Fibroblast of skin of back (primary cell): Measurements from ENCODE around the gene ZNF808. TPM values are rescaled to one million over a fixed set of nuclear protein-coding genes. Genes with fewer than 3 reads are reported as not detected.
"Not testable (repeated sequence)": the region's sequence is repeated elsewhere in the genome, so short reads cannot be mapped to it uniquely, and the experiment has no call there.

Experiments used
- DNase-seq: peaks from one replicate; pipeline ENCODE4 v3.0.0-alpha.2; 2013
- polyA plus RNA-seq, 2 experiments: library from polyadenylated mRNA; unstranded; fragments of 120-200 nt; gene quantifications; one replicate each; pipeline ENCODE4 v1.2.1, GENCODE V29; 2013; ENCODE audit not compliant: insufficient read length in 2 of 2

The ZNF808 gene
- 2.5 TPM for polyA plus RNA-seq (2013, experiment 1 of 2; ENCODE audit: insufficient read length)
- 2.2 TPM for polyA plus RNA-seq (2013, experiment 2 of 2; ENCODE audit: insufficient read length)

GRCh38 chr19:52527134-52527955, at the start of gene ZNF808:
TSS of gene ZNF808 (plus strand) at chr19:52527668. CDS start at chr19:52543285, 15,617 bp downstream.
- DNase-seq = peak; percentile 90

GRCh38 chr19:52484111-52484743, 43.2 kb upstream of the ZNF808 start:
- not testable (repeated sequence) for DNase-seq

- DNase-seq = not testable (repeated sequence)
Observed at GRCh38 chr19:52485064-52485463, 42.4 kb upstream of the ZNF808 start.

DNA sequence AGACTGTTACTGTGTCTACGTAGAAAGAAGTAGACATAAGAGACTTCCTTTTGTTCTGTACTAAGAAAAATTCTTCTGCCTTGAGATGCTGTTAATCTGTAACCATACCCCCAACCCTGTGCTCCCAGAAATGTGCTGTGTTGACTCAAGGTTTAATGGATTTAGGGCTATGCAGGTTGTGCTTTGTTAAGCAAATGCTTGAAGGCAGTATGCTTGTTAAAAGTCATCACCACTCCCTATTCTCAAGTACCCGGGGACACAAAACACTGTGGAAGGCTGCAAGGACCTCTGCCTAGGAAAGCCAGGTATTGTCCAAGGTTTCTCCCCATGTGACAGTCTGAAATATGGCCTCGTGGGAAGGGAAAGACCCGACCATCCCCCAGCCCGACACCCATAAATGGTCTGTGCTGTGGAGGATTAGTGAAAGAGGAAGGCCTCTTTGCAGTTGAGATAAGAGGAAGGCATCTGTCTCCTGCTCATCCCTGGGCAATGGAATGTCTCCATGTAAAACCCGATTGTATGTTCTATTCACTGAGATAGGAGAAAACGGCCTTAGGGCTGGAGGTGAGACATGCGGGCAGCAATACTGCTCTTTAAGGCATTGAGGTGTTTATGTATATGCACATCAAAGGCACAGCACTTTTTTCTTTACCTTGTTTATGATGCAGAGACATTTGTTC, 41.8 kb upstream of the ZNF808 start:
- not testable (repeated sequence) for DNase-seq

- no peak for DNase-seq
Observed at GRCh38 chr19:52492201-52492993, 35.1 kb upstream of the ZNF808 start.

DNA sequence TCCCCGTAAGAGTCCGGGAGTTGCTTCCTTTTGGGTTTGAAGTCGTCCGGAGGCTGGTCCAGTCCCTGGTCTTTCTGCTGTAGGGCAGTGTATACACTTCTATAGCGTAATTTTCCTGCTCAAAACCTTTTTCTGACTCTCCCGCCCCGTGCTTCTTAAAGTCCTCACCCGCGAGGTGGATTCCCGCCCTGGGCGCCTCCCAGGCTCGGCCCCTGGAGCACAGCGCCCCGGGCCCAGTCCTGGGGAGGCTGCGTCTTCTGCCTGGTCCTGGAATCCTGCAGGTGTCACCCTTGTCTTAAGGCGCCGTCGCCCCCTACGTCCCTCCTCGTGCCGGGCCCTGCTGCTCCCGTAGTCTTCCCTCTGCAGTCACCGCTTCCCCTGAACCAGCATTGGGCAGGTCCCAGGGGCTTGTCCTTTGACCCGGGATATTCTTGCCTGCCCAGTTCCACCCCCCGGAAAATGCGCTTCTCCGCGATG, 34.4 kb upstream of the ZNF808 start:
- no peak for DNase-seq

DNA sequence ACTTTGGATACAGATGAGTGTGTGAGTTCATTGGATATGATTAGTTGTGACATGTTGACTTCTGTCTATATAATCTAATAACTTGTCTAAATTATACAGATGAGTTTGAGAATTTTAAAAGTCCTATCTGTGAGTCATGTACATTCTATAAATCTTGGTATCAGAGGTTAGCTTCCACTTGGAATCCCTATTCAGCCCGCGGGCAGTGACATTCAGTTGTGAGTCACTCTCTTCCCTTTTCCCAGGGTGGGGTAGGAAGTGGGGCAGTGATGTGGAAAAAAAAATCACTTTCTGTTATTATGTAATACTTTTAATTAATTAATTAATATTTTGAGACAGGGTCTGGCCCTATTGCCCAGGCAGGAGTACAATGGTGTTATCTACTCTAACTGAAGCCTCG, 33.0 kb upstream of the ZNF808 start:
- no peak for DNase-seq

DNA sequence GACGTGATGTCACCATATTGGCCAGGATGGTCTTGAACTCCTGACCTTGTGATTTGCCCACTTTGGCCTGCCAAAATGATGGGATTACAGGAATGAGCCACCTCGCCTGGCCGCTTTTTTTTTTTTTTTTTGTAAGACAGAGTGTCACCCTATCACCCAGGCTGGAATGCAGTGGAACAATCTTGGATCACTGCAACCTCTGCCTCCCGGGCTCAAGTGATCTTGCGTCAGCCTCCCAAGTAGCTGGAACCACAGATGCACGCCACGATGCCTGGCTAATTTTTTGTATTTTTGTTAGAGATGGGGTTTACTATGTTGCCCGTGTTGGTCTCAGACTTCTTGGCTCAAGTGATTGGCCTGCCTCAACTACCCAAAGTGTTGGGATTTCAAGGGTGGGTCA, 28.9 kb upstream of the ZNF808 start:
- no peak for DNase-seq

DNA sequence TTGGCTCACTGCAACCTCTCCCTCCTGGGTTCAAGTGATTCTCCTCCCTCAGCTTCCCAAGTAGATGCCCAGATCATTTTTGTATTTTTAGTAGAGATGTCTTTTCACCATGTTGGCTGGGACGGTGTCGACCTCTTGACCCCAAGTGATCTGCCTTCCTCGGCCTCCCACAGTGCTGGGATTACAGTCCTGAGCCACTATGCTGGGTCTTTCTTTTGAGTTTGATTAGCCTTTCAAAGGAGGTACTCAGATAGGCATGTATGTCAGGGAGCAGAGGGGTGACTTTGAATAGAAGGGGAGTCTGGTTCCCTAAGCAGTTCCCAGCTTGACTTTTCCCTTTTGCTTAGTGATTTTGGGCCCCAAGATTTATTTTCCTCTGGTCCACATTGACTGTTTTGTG, 27.0 kb upstream of the ZNF808 start:
- DNase-seq = not testable (repeated sequence)

GRCh38 chr19:52500991-52501390, 26.5 kb upstream of the ZNF808 start:
- not testable (repeated sequence) for DNase-seq

- no peak for DNase-seq
Observed at GRCh38 chr19:52507266-52507665, 20.2 kb upstream of the ZNF808 start.

- DNase-seq = no peak
Observed at GRCh38 chr19:52516191-52516590, 11.3 kb upstream of the ZNF808 start.

- no peak for DNase-seq
Observed at GRCh38 chr19:52518646-52519045, 8.8 kb upstream of the ZNF808 start.

- not testable (repeated sequence) for DNase-seq
Observed at GRCh38 chr19:52519175-52519574, 8.3 kb upstream of the ZNF808 start.

- no peak for DNase-seq
Observed at GRCh38 chr19:52520013-52520412, 7.5 kb upstream of the ZNF808 start.

- DNase-seq = no peak
Observed at GRCh38 chr19:52522551-52522950, 4.9 kb upstream of the ZNF808 start.

DNA sequence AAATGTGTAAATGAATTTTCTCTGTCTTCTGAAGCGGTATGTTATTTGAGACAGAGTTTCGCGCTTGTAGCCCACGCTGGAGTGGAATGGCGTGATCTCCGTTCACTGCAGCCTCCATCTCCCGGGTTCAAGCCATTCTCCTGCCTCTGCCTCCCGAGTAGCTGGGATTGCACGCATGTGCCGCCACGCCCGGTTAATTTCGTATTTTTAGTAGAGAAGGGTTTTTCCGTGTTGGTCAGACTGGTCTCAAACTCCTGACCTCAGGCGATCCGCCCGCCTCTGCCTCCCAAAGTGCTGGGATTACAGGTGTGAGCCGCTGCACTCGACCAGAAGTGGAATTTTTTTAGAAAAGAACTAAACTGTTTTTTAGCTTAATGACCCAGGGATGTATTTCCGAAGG, 3.4 kb upstream of the ZNF808 start:
- no peak for DNase-seq

DNA sequence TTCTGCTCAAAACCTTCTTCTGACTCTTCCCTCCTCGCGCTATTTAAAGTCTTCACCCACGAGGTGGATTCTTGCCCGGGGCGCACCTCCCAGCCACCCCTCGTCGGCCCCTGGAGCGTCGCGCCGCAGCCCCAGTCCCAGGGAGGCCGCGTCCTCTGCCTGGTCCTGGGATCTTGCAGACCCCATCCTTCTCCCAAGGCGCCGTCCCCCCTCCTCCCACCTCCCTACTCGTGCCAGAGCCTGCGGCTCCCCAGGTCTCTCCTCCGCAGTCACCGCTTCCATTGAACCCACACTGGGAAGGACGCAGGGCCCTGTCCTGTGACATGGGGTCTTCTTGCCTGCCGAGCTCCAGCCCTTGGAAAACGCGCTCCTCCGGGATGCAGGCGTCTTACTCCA, 486 bp downstream of the ZNF808 start:
- DNase-seq = peak; percentile 6

DNA sequence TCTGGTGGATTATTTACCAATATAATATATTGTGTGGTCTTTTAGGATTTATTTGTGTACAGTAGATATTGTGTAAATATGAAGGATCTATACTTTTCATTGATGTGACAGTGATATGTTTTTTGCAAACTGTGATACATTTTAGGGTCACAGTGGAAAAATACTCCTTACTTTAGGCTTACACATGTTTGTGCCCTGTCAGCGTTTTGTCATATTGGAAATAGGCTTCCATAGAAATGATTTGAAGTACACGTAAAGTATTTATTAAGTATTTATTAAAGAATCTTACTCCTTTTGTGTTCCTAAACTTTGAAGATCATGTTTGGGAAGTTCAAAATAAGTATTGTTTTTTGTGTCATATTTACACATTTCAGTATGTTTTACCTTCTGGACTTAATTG, 5.0 kb downstream of the ZNF808 start:
- DNase-seq = no peak

DNA sequence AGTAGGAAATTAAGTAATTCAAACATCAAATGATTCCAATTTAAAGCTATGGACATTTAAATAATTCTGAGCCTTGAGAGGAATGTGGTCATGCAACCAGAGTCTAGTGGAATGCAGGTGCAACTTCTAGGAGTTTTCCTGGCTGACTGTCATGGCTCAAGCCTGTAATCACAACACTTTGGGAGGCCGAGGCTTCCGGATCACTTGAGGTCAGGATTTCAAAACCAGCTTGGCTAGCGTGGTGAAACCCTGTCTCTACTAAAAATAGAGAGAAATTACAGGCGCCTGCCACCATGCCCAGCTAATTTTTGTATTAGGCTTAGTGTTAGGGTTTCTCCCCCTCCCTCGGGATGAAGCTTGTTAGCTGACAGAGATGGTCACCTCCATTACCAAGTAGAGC, 6.4 kb downstream of the ZNF808 start:
- no peak for DNase-seq

- not testable (repeated sequence) for DNase-seq
Observed at GRCh38 chr19:52535385-52535770, 7.9 kb downstream of the ZNF808 start.

DNA sequence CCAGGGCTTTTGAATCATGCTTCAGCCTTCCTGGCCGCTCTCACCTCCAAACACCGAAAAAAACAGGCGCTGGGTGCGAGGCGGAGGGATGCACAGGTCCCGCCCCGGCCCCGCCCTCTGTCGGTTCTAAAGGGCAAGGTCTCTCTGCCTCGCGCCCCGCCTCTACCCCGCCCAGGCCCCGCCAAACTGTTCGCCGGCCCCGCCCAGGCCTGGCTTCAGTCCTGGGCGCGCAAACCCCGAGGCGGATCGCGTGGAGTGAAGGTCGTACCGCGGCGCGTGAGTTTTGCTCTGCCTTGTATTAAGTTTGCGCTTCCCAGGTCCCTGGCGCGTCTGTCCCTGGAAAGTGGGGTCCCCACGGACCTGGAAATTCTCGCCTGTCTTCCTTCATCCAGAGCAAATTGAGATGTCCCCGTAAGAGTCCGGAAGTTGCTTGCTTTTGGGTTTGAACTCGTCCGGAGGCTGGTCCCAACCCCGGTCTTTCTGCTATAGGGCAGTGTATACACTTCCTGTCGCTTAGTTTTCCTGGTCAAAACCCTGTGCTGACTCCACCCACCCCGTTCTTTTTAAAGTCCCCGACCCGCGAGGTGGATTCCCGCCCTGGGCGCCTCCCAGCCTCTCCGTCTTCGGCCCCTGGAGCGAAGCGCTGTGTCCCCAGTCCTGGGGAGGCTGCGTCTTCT, 8.4 kb downstream of the ZNF808 start:
- DNase-seq = peak; percentile 80
